ENCODE results near the gene VN1R4.
"Not testable (repeated sequence)": the region's sequence is repeated elsewhere in the genome, so short reads cannot be mapped to it uniquely, and the experiment has no call there.

VN1R4 gene, protein sequence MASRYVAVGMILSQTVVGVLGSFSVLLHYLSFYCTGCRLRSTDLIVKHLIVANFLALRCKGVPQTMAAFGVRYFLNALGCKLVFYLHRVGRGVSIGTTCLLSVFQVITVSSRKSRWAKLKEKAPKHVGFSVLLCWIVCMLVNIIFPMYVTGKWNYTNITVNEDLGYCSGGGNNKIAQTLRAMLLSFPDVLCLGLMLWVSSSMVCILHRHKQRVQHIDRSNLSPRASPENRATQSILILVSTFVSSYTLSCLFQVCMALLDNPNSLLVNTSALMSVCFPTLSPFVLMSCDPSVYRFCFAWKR

DNA sequence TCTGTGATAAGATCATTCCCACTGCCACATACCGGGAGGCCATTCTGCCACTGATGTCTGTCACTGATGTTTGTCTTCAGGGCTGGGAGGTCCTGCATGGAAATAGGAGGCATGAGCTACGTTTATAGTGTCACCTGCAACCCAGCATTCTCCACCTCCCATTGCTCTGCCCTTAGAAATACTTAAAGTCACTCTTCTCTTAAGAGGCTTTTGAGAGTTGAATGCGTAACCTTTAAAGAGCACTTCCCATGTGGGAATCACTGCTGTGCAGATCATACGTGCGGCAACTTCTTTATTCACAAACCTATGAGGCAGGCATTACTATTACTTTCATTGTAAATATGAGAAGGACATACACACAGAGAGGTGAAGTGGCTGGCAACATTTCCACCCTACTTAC lies at the start of gene VN1R4:
Gene VN1R4 (minus strand): TSS at position 101 of the 400 bp plus-strand sequence. CDS start 58 bp downstream, at position 43.
- DNase-seq (ENCODE audit: low read depth) = not testable (repeated sequence)

DNA sequence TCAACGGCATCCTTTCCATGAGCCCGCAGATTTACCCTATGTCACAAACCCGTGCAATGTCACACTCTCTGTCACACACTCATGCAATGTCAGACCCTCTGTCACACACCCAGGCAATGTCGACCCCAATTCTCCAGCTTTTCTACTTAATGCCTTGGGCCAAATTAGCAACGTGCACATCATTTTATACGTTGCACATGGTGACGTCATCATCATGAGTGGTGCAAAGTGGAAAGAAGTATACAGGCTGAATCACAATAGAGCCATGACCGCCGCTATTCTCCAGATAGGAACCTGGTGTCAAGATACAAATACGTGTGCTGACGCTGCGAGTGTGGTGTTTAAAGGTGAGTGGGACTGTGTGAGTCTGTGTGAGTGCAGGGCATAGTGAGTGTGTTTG lies 44.4 kb upstream of the VN1R4 start:
- no peak for DNase-seq (ENCODE audit: low read depth)

DNA sequence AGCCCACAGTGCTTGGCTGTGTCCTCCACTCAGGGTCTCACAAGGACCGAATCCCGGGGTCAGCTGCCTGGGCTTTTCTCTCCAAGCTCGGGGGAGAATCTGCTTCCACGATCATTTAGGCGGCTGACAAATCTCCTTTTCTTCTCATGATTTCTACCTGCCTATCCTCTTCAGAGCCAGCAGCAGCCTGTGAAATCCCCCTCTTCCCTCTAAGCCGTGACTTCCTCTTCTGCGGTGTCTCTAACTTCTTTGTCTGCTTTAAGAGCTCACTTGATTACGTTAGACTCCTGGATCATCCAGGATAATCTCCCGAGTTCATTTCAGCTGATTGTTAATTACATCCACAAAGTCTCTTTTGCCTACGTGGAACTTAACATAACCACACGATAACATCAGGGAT lies 43.5 kb upstream of the VN1R4 start:
- no peak for DNase-seq (ENCODE audit: low read depth)

DNA sequence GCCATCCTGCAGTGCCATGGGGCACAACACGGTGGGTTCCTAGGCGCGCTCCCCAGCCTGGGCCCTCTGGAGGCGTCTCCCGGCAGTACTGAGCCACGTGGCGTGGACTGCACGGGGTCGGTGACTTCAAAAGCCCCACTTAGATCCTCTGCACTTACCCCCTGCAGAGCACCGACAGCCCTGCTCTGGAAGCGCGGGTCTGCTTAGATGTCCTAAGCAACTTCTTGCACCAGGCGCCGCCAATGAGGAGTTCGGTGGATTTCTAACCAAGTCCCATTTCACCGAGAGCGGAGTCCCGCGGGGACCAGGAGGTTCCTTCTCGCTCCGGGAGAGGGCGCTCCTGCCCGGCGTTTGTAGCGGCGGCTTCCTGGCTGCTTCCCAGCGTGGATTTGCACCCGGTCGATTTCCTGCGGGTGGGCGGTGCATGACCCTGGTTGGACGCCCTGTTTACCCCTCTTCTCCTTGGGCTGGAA lies 40.9 kb upstream of the VN1R4 start:
- DNase-seq (ENCODE audit: low read depth) = no peak

DNA sequence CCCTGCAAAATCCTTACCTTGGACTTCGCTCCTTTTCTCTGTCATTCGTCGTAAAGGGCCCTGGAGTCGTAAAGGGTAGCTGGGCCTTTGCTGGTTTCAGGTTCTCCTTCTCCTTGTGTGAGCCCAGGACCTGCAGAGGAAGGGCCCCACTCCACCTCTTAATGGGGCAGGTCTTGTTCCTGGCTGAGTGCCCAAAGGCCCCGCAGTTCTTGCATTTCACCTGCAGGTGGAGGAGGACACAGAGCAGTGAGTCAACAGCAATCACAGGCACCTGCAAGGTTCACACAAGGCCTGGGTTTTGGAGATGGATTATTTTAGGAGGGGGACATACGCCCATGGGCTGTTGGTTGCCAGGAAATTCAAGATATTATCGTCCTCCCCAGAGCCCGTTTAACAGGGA lies 33.8 kb upstream of the VN1R4 start:
- DNase-seq (ENCODE audit: low read depth) = not testable (repeated sequence)

DNA sequence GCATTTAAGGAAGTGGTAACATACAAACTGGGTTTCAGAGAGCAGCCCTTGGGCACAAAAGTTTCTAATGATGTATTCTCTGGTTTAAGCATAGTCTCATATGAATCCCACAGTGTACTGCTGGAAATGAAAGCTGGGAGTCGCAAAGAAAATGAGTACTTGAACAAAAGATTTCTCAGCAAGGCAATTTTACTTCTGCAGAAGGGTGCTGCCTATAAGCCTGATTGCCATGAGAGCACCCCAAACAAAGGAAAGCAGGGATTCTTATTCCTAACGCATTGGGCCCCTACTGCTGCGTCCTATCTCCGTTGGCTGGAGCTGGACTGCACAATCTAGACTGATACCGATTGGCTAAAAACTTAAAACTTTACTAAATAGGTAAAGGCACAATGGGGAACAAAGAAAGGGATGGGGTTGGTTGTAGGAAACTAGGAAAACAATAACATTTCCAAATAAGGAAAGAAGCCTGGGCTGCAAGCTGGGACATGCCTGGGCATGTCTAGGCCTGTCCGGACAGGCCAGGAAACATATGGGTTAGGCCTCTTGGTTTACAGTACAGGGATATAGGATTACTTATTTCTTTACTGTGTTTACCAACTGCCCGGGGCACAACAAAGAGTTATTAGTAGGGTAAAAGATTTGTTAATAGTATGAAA lies 27.4 kb upstream of the VN1R4 start:
- no peak for DNase-seq (ENCODE audit: low read depth)

DNA sequence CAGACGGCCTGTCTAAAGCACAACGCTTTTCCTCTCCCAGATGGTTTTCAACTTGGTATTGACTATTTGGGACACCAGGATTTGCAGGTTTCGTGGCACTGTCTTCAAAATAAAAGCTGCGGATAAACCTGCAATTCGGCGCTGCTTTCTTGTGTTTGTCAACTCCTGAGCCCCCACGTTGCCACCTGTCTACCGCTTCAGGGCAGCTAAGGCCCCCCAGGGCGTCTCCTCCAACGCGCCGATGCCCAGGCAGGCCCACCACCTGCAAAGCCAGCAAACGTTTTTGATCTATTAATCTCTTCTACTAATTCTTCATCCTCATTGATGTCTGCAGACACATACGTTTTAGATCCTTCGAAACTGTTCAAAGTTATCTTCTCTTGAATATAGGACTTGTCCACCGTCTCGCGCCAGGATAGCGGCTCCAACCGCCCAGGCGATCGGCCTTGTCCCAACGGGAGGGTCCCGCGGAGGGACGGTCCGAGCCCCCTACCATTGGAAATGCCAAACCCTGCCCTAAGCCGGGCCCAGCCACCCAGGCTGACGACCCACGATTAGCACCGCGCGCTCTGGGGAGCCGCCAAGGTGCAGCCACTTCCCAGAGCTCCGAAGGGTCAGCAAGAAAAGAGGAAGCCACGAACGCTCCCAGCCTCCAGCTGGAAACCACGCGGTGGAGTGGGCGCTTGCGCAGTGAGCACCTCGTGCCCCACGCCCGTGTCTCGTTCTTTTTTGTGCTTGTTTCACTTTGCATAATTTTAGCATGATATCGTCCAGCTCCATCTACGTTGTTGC lies 23.4 kb upstream of the VN1R4 start:
- no peak for DNase-seq (ENCODE audit: low read depth)

DNA sequence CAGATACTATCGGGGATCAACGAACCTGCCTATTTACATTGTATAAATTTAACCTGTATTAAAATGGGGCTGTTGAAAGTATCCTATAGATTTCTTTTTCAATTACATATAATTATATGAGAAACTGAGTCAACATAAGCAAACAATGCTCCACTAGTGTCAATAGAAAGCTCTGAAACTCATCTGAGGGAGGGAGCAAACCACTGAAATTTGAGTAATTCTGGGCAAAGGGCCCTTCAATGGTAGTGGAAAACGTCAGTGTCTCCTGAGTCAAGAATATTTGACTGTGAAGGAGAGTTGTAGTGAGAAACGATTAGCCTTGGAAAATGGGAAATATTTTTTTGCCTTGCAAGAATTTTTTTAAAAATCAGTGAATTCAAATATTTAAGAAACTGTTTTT lies 17.6 kb upstream of the VN1R4 start:
- DNase-seq (ENCODE audit: low read depth) = no peak

DNA sequence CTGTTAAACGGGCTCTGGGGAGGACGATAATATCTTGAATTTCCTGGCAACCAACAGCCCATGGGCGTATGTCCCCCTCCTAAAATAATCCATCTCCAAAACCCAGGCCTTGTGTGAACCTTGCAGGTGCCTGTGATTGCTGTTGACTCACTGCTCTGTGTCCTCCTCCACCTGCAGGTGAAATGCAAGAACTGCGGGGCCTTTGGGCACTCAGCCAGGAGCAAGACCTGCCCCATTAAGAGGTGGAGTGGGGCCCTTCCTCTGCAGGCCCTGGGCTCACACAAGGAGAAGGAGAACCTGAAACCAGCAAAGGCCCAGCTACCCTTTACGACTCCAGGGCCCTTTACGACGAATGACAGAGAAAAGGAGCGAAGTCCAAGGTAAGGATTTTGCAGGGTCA lies 14.4 kb upstream of the VN1R4 start:
- not testable (repeated sequence) for DNase-seq (ENCODE audit: low read depth)

DNA sequence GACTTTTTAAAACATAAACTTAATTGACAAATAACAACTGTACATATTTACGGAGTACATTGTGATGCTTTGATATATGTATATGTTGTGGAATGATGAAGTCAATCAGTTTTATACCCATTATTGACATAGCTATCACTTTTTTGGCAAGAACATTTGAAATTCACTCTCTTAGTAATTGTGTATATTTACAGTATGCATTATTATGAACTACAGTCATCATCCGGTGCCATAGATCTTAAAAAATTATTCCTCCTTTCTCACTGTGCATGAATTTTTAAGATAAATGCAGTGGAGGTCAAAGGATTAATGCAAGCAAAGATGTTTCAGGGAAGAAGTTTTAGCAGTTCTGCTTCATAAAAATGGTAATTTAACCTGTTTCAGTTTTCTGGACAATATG lies 8.0 kb upstream of the VN1R4 start:
- DNase-seq (ENCODE audit: low read depth) = no peak

DNA sequence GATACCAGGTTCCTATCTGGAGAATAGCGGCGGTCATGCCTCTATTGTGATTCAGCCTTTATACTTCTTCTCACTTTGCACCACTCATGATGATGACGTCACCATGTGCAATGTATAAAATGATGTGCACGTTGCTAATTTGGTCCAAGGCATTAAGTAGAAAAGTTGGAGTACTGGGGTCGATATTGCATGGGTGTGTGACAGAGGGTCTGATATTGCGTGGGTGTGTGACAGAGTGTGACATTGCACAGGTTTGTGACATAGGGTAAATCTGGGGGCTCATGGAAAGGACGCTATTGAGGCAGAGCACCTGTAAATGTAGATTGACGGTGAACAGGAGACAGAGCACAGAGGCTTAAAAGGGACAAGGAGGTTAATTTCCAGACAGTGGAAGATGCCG lies 4.5 kb upstream of the VN1R4 start:
- DNase-seq (ENCODE audit: low read depth) = no peak

DNA sequence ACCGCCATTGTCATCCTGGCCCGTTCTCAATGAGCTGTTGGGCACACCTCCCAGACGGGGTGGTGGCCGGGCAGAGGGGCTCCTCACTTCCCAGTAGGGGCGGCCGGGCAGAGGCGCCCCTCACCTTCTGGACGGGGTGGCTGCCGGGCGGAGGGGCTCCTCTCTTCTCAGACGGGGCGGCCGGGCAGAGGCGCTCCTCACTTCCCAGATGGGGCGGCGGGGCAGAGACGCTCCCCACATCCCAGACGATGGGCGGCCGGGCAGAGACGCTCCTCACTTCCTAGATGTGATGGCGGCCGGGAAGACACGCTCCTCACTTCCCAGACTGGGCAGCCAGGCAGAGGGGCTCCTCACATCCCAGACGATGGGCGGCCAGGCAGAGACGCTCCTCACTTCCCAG lies 2.3 kb upstream of the VN1R4 start:
- DNase-seq (ENCODE audit: low read depth) = not testable (repeated sequence)

DNA sequence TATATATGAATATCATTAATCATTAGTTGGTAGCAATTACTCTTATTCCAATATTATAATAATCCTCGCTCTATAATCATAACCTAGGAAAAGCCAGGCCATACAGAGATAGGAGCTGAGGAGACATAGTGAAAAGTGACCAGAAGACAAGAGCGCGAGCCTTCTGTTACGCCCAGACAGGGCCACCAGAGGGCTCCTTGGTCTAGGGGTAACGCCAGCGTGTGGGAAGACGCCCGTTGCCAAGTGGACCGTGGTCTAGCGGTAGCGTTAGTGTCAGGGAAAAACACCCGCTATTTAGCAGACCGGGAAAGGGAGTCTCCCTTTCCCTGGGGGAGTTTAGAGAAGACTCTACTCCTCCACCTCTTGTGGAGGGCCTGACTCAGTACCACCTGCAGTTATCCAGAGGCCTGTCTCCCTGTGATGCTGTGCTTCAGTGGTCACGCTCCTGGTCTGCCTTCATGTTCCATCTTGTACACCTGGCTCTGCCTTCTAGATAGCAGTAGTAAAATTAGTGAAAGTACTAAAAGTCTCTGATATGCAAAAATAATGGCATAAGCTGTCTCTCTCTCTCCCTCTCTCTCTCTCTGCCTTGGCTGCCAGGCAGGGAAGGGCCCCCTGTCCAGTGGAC lies 9.7 kb downstream of the VN1R4 start, which contains the start of gene VN1R2:
Gene VN1R2 (plus strand): TSS at position 578 of the 628 bp plus-strand sequence. CDS start 84 bp downstream, outside the sequence.
- not testable (repeated sequence) for DNase-seq (ENCODE audit: low read depth)

DNA sequence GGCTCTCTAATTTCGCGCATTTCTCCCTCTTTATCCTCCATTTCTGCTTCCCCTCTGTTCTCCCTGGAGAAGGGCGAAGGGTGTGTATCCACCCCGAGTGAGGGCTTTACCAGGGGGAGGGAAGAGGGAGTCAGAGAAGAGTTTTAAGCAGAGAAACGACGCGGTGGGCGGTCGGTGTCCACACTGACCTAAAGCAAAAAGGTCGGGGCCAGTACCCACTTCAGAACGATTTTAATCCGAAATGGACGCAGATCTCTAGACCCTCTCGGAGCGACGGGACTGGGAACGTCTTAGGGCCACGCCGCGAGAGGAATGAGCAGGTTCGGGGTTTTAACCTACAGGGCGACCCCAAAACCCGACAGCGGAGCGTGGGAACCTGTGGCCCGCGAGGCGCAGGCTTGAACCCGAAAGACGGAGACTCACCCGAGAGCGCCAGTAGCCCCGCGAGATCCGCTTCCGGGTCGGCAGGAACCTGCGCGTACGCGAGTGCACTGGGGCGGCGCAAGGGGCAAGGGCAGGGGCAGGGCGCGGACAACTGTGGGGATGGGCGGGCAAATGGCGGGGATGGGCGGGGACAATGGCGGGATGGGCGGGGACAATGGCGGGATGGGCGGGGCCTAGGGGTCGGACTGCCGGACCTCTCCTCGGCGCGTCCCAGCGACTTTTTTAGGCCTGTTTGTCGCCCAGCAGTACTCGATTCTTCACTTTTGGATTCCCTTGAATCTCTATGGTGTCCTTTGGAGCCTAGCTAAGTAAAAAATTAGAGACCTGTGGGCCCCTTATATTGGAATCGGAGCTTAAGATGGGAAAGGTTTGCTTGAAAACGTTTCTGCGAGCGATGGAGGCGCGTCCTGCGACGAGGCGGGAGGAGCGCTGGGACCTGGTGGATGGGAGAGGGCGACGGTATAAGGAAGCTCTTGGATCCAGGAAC lies 12.8 kb downstream of the VN1R4 start, which contains the start of gene ZNF677:
Gene ZNF677 (minus strand): TSS at position 463 of the 931 bp plus-strand sequence. CDS start 3,323 bp downstream, outside the sequence.
- peak; percentile 72 for DNase-seq (ENCODE audit: low read depth)

DNA sequence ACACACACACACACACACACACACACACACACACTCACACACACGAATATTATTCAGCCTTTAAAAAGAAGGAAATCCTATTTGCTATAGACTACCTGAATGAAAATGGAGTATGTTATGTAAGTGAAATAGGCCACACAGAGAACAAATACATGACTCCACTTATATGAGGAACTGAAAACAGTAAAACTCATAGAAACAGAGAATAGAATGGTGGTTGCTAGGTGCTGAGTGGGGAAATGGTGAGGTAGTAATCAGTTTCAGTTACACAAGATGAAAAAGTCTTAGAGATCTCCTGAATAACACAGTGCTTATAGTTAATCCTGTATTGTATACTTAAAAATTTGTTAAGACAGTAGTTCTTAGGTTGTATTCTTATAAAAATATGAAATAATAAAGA lies 21.0 kb downstream of the VN1R4 start:
- DNase-seq (ENCODE audit: low read depth) = no peak

DNA sequence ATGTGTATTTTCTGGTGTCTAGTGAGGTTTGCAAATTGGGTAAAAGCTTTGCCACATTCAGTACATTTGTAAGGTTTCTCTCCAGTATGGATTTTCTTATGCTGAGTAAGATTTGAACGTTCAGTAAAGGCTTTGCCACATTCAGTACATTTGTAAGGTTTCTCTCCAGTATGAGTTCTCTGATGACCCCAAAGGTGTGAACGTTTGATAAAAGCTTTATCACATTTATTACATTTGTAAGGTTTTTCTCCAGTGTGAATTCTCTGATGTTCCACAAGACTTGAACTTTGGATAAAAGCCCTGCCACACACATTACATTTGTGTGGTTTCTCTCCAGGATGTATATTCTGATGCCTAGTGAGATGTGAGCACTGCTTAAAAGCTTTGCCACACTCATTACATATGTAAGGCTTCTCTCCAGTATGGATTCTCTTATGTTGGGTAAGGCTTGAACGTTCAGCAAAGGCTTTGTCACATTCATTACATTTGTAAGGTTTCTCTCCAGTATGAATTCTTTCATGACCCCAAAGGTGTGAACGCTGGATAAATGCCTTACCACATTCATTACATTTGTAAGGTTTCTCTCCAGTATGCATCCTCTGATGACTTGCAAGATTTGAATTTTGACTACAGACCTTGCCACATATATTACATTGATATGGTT lies 30.3 kb downstream of the VN1R4 start:
- no peak for DNase-seq (ENCODE audit: low read depth)

DNA sequence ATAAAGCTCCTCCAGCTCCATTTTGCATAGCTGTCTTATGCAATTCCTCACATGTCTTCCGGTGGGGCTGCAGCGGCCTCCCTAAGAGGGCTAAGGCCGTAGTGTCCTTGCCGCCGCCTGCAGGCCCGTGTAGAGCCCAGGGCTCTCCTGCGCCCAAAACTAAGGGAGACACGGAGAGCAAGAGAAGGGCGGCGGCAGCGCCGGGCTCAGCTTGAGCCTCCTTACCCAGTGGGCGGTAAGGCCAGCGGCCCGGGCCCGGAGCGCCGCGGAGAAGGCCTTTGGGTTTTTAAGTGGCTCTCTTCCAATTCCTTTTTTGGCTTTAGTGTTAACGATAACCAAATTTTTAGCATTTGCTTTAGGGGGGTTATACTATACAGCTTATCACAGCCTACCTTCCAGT lies 42.9 kb downstream of the VN1R4 start:
- DNase-seq (ENCODE audit: low read depth) = no peak

DNA sequence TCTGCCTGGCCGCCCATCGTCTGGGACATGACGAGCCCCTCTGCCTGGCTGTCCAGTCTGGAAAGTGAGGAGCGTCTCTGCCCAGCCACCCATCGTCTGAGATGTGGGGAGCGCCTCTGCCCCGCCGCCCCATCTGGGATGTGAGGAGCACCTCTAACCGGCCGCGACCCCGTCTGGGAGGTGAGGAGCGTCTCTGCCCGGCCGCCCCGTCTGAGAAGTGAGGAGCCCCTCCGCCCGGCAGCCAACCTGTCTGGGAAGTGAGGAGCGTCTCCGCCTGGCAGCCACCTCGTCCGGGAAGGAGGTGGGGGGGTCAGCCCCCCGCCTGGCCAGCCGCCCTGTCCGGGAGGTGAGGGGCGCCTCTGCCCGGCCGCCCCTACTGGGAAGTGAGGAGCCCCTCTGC lies 44.8 kb downstream of the VN1R4 start:
- DNase-seq (ENCODE audit: low read depth) = not testable (repeated sequence)
